Osteocyte (in vitro differentiated cells): ENCODE data around the gene NTSR2. TPM values are rescaled to one million over a fixed set of nuclear protein-coding genes. Genes with fewer than 3 reads are reported as not detected.

Source experiments
- DNase-seq: peaks from one replicate; pipeline ENCODE4 v3.0.0; 2021; ENCODE audit warnings: mixed read lengths; ENCODE audit not compliant: unreplicated experiment; ENCODE audit errors: extremely low spot score
- H3K27ac Mint-ChIP-seq: one replicate; pipeline ENCODE4 v1.8.0; 2021; ENCODE audit warnings: mild to moderate bottlenecking, mixed read lengths; ENCODE audit not compliant: unreplicated experiment
- H3K27me3 Mint-ChIP-seq: one replicate; pipeline ENCODE4 v1.8.0; 2021; ENCODE audit warnings: mixed read lengths; ENCODE audit not compliant: unreplicated experiment
- H3K36me3 Mint-ChIP-seq: one replicate; pipeline ENCODE4 v1.8.0; 2021; ENCODE audit warnings: mixed read lengths; ENCODE audit not compliant: unreplicated experiment
- H3K4me1 Mint-ChIP-seq: one replicate; pipeline ENCODE4 v1.8.0; 2021; ENCODE audit warnings: mixed read lengths; ENCODE audit not compliant: unreplicated experiment
- H3K4me3 Mint-ChIP-seq: one replicate; pipeline ENCODE4 v1.8.0; 2021; ENCODE audit warnings: mild to moderate bottlenecking, moderate library complexity, mixed read lengths; ENCODE audit not compliant: unreplicated experiment
- H3K9me3 Mint-ChIP-seq: one replicate; pipeline ENCODE4 v1.8.0; 2021; ENCODE audit warnings: mixed read lengths; ENCODE audit not compliant: unreplicated experiment
- total RNA-seq: library from RNA; stranded (reverse); gene quantifications from 2 replicates; pipeline ENCODE4 v1.2.1, GENCODE V29; 2021
- TF ChIP-seq, protein P1 (sequence below): fragments of 200-600 bp; sonication (generic); IDR thresholded peaks from 2 replicates; pipeline ENCODE4 v1.5.0; 2021; ENCODE audit warnings: antibody characterized with exemption, mild to moderate bottlenecking, moderate library complexity

The NTSR2 gene
- total RNA-seq, 1 donor from 2014 or later: not detected

DNA sequence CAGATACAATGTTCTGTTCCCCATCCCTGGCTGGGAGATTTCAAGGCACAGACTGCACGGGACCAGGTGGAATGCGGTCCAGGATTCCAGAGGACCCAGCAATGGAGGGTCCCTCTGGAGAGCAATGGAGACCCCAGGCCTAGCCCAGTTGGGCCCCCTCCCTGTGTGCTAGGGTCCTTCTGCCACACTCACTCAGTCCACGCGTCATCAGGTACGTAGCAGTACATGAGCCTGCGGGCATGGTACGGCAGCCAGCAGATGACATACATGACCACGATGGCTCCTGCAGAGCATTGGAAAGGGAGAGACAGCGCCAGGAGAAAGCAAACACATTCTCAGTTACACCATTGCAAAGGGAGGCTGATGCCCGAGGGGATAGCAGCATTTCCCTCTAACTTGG lies 10.1 kb downstream of the NTSR2 start:
- TF ChIP-seq, protein P1, sequence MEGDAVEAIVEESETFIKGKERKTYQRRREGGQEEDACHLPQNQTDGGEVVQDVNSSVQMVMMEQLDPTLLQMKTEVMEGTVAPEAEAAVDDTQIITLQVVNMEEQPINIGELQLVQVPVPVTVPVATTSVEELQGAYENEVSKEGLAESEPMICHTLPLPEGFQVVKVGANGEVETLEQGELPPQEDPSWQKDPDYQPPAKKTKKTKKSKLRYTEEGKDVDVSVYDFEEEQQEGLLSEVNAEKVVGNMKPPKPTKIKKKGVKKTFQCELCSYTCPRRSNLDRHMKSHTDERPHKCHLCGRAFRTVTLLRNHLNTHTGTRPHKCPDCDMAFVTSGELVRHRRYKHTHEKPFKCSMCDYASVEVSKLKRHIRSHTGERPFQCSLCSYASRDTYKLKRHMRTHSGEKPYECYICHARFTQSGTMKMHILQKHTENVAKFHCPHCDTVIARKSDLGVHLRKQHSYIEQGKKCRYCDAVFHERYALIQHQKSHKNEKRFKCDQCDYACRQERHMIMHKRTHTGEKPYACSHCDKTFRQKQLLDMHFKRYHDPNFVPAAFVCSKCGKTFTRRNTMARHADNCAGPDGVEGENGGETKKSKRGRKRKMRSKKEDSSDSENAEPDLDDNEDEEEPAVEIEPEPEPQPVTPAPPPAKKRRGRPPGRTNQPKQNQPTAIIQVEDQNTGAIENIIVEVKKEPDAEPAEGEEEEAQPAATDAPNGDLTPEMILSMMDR: no peak
- DNase-seq: no peak
- H3K4me1 Mint-ChIP-seq: peaks cover 6% of the 10 kb centered on the region
- no peak overlapping the region for H3K27ac Mint-ChIP-seq
- H3K9me3 Mint-ChIP-seq: peaks cover 9% of the 10 kb centered on the region
- H3K4me3 Mint-ChIP-seq: no peak overlapping the region
- H3K27me3 Mint-ChIP-seq: peaks cover 52% of the 10 kb centered on the region
- H3K36me3 Mint-ChIP-seq: peaks cover 4% of the 10 kb centered on the region

DNA sequence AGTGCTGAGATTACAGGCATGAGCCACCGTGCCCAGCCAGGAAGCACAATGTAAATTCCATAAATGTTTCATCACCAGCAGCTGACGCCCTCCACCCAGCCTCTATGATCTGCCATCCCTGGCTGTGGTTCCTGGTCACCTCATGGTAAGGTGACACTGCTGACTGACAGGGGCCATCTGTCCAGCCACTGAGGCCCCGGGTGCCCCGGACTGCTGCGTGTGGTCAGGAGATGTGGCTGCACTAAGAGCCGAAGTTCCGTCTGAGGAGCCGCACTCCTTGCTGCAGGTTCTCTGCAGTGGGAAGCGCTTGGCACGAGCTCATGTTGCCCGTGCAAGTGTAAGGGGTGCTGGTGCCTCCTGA lies 10.9 kb downstream of the NTSR2 start:
- peaks cover 4% of the 10 kb centered on the region for H3K36me3 Mint-ChIP-seq
- no peak overlapping the region for H3K4me3 Mint-ChIP-seq
- peaks cover 9% of the 10 kb centered on the region for H3K9me3 Mint-ChIP-seq
- DNase-seq: no peak
- TF ChIP-seq, protein P1: no peak
- no peak overlapping the region for H3K27ac Mint-ChIP-seq
- peaks cover 51% of the 10 kb centered on the region for H3K27me3 Mint-ChIP-seq
- peaks cover 6% of the 10 kb centered on the region for H3K4me1 Mint-ChIP-seq

DNA sequence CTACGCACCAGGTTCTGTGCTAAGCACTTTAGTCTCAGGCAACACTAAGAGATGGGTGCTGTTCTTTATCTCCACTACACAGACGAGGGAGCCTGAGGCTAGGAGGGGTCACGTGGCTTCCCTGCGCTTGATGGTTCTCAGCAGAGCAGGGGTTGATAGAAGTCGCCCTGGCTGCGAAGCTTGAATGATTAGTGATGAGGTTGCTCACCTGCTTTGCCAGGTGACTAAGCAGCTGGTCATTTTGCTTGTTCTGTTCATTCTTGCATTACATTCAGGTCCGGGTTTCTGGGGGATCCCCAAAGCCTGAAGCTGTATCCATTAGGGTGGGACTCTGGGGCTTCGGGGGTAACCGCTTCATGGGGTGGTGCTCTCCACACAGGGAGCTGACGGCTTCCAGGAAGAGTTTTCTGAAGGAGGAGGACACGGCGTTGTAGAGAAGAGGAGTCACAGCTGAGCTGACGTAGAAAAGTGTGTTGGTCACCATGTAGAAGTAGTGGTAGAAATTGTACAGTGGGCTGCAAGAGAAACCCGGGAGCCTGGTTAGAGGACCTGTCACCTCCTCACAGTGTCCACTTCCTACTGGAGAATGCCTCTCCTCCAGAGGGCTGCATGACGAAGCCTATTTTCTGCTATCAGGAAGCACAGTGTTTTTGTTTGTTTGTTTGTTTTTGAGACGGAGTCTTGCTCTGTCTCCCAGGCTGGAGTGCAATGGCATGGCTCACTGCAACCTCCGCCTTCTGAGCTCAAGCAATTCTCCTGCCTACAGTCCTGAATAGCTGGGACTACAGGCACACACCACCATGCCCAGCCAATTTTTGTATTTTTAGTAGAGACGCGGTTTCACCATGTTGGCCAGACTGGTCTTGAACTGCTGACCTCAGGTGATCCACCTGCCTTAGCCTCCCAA lies 11.5 kb downstream of the NTSR2 start:
- peaks cover 9% of the 10 kb centered on the region for H3K9me3 Mint-ChIP-seq
- H3K36me3 Mint-ChIP-seq: peaks cover 4% of the 10 kb centered on the region
- peaks cover 4% of the 10 kb centered on the region for H3K4me1 Mint-ChIP-seq
- H3K27me3 Mint-ChIP-seq: peaks cover 53% of the 10 kb centered on the region
- H3K27ac Mint-ChIP-seq: no peak overlapping the region
- no peak overlapping the region for H3K4me3 Mint-ChIP-seq
- no peak for DNase-seq
- TF ChIP-seq, protein P1: no peak

DNA sequence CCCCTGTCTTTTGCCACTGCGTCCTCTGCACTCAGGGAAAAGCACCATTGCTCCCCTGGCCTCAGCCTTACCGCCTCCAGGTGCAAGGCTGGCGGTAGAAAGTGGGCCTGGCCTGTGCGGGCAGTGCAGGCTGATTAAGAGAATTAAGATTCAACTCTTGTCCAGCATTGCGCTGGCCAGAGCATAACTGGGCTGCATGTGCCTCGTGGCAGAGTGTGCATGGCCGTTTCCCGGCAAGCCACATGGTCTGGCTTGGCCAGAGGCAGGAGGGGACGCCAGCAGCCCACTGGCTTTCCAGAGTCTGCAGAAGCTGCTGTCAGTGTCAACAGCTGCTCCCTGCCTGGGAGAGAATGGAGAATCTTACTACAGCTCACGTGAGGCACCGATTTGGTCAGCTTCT lies 12.3 kb downstream of the NTSR2 start:
- Mint-ChIP-seq H3K4me1 (no peaks in the 10 kb centered on the region), H3K36me3 (peaks cover 4% of the 10 kb centered on the region), H3K4me3 (no peak overlapping the region), H3K9me3 (peaks cover 4% of the 10 kb centered on the region), H3K27ac (no peak overlapping the region), H3K27me3 (peaks cover 58% of the 10 kb centered on the region)
- no peak for DNase-seq
- TF ChIP-seq, protein P1: no peak

DNA sequence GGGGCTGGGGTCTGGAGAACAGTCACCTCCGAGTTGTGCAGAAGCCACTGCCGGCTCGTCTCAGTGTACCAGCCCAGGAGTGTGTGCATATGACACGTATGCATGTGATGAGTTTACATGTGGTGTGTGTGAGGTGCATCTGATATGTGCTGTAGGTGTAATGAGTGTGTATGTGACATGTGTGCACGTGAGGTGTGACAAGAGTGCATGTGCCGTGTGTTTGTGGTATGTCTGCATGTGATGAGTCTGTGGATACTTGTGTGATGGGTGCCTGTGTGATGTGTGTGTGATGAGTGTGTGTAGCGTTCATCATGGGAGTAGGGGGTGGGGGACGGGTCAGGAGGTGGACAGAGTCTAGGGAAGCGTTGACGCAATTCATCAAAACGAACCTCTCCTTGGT lies 12.8 kb downstream of the NTSR2 start:
- TF ChIP-seq, protein P1: no peak
- peaks cover 58% of the 10 kb centered on the region for H3K27me3 Mint-ChIP-seq
- no peak for DNase-seq
- H3K9me3 Mint-ChIP-seq: peaks cover 4% of the 10 kb centered on the region
- no peak overlapping the region for H3K27ac Mint-ChIP-seq
- peaks cover 4% of the 10 kb centered on the region for H3K36me3 Mint-ChIP-seq
- H3K4me1 Mint-ChIP-seq: no peaks in the 10 kb centered on the region
- no peak overlapping the region for H3K4me3 Mint-ChIP-seq
